Subcutaneous abdominal adipose tissue (tissue), 5 donors: ENCODE results near the gene CETP.

ENCODE experiments used
- H3K27ac ChIP-seq: one replicate; pipeline ENCODE4 v1.7.0; 2013; ENCODE audit warnings: low read depth, mild to moderate bottlenecking, inconsistent platforms, low read length, moderate library complexity
- H3K27me3 ChIP-seq, 5 donors: one replicate each; pipeline ENCODE4 v1.7.0; 2013; ENCODE audit warnings: low read length in 5 of 5, inconsistent platforms in 1 of 5; ENCODE audit not compliant: control insufficient read depth in 5 of 5, insufficient read depth in 4 of 5
- H3K36me3 ChIP-seq, 5 donors: one replicate each; pipeline ENCODE4 v1.7.0; 2013; ENCODE audit warnings: low read length in 5 of 5; ENCODE audit not compliant: control insufficient read depth in 5 of 5, insufficient read depth in 5 of 5
- H3K4me1 ChIP-seq, 5 donors: one replicate each; pipeline ENCODE4 v1.7.0; 2013; ENCODE audit warnings: low read length in 5 of 5, mild to moderate bottlenecking in 3 of 5, moderate library complexity in 1 of 5; ENCODE audit not compliant: control insufficient read depth in 5 of 5, insufficient read depth in 5 of 5
- H3K4me3 ChIP-seq, 5 donors: one replicate each; pipeline ENCODE4 v1.7.0; 2013; ENCODE audit warnings: low read length in 5 of 5, low read depth in 1 of 5
- H3K9ac ChIP-seq, 5 donors: one replicate each; pipeline ENCODE4 v1.7.0; 2013; ENCODE audit warnings: low read length in 5 of 5, mild to moderate bottlenecking in 4 of 5, moderate library complexity in 3 of 5
- H3K9me3 ChIP-seq, 5 donors: one replicate each; pipeline ENCODE4 v1.7.0; 2013; ENCODE audit warnings: low read length in 5 of 5; ENCODE audit not compliant: control insufficient read depth in 5 of 5
- donor health status: healthy.
- donor health status: healthy.
- donor health status: healthy.
- donor health status: healthy.
- donor health status: healthy.

The CETP gene

GRCh38 chr16:57025941-57026777, 64.4 kb downstream of the CETP start:
- H3K4me1 ChIP-seq, result peaks cover 0 to 10% (median 0%) of the 10 kb centered on the region in 5 donors
- H3K9me3 ChIP-seq, result no peaks in the 10 kb centered on the region
- no peak overlapping the region for H3K4me3 ChIP-seq
- H3K27ac ChIP-seq, result no peak overlapping the region
- no peaks in the 10 kb centered on the region for H3K27me3 ChIP-seq
- no peak overlapping the region for H3K9ac ChIP-seq
- peaks cover 0 to 71% (median 51%) of the 10 kb centered on the region in 5 donors for H3K36me3 ChIP-seq

- Histone ChIP-seq H3K27me3 (no peaks in the 10 kb centered on the region), H3K4me1 (peaks cover 0 to 13% (median 2%) of the 10 kb centered on the region in 5 donors), H3K4me3 (no peak overlapping the region), H3K27ac (no peak overlapping the region), H3K9me3 (no peaks in the 10 kb centered on the region), H3K9ac (no peak overlapping the region), H3K36me3 (peaks cover 0 to 71% (median 51%) of the 10 kb centered on the region in 5 donors)
These were observed 65.0 kb downstream of the CETP start for GRCh38 chr16:57026778-57027062.

GRCh38 chr16:57027067-57027466, 65.3 kb downstream of the CETP start:
- Histone ChIP-seq H3K4me1 (peaks cover 0 to 13% (median 2%) of the 10 kb centered on the region in 5 donors), H3K27me3 (no peaks in the 10 kb centered on the region), H3K36me3 (peaks cover 0 to 71% (median 51%) of the 10 kb centered on the region in 5 donors), H3K4me3 (no peak overlapping the region), H3K9ac (no peak overlapping the region), H3K27ac (no peak overlapping the region), H3K9me3 (no peaks in the 10 kb centered on the region)

- no peak overlapping the region for H3K4me3 ChIP-seq
- H3K4me1 ChIP-seq, result peaks cover 0 to 13% (median 2%) of the 10 kb centered on the region in 5 donors
- H3K9ac ChIP-seq, result no peak overlapping the region
- no peak overlapping the region for H3K27ac ChIP-seq
- H3K27me3 ChIP-seq, result no peaks in the 10 kb centered on the region
- peaks cover 0 to 68% (median 46%) of the 10 kb centered on the region in 5 donors for H3K36me3 ChIP-seq
- H3K9me3 ChIP-seq, result no peaks in the 10 kb centered on the region
These were observed 66.3 kb downstream of the CETP start for GRCh38 chr16:57028086-57028485.

GRCh38 chr16:57029161-57030160, 67.7 kb downstream of the CETP start:
- no peak overlapping the region for H3K27ac ChIP-seq
- H3K9me3 ChIP-seq, result no peaks in the 10 kb centered on the region
- peaks cover 0 to 13% (median 2%) of the 10 kb centered on the region in 5 donors for H3K4me1 ChIP-seq
- H3K36me3 ChIP-seq, result peaks cover 0 to 68% (median 48%) of the 10 kb centered on the region in 5 donors
- no peak overlapping the region for H3K4me3 ChIP-seq
- no peak overlapping the region for H3K9ac ChIP-seq
- no peaks in the 10 kb centered on the region for H3K27me3 ChIP-seq

- Histone ChIP-seq H3K36me3 (peaks cover 0 to 69% (median 57%) of the 10 kb centered on the region in 5 donors), H3K4me1 (peaks cover 0 to 13% (median 2%) of the 10 kb centered on the region in 5 donors), H3K27ac (no peak overlapping the region), H3K9me3 (no peaks in the 10 kb centered on the region), H3K4me3 (no peak overlapping the region), H3K9ac (no peak overlapping the region), H3K27me3 (no peaks in the 10 kb centered on the region)
These were observed 68.7 kb downstream of the CETP start for GRCh38 chr16:57030346-57030902.

- H3K27ac ChIP-seq, result no peak overlapping the region
- H3K36me3 ChIP-seq, result peaks cover 0 to 69% (median 59%) of the 10 kb centered on the region in 5 donors
These were observed 69.4 kb downstream of the CETP start for GRCh38 chr16:57031156-57031555.

GRCh38 chr16:57032346-57032745, 70.6 kb downstream of the CETP start:
- Histone ChIP-seq H3K9me3 (no peaks in the 10 kb centered on the region), H3K4me3 (no peak overlapping the region), H3K27me3 (no peaks in the 10 kb centered on the region), H3K9ac (no peak overlapping the region), H3K4me1 (peaks cover 0 to 10% (median 5%) of the 10 kb centered on the region in 5 donors), H3K27ac (no peak overlapping the region), H3K36me3 (peaks cover 0 to 72% (median 58%) of the 10 kb centered on the region in 5 donors)

More at GRCh38 chr16:57031156-57031555, 69.4 kb downstream of the CETP start:
- Histone ChIP-seq H3K9me3 (no peaks in the 10 kb centered on the region), H3K4me3 (no peak overlapping the region), H3K27me3 (no peaks in the 10 kb centered on the region), H3K9ac (no peak overlapping the region), H3K4me1 (peaks cover 0 to 6% (median 2%) of the 10 kb centered on the region in 5 donors)

- Histone ChIP-seq H3K4me3 (no peak overlapping the region), H3K9me3 (no peaks in the 10 kb centered on the region), H3K27ac (no peak overlapping the region), H3K27me3 (no peaks in the 10 kb centered on the region), H3K9ac (no peak overlapping the region), H3K36me3 (peaks cover 0 to 72% (median 62%) of the 10 kb centered on the region in 5 donors), H3K4me1 (peaks cover 0 to 12% (median 7%) of the 10 kb centered on the region in 5 donors)
These were observed 71.2 kb downstream of the CETP start for GRCh38 chr16:57032931-57033330.
